GM12873 (cell line): Measurements from ENCODE around the gene PSTK.

Source experiments
- CTCF ChIP-seq: IDR thresholded peaks from 2 replicates; pipeline ENCODE4 v1.5.1; 2012; ENCODE audit warnings: low read depth, mild to moderate bottlenecking, moderate library complexity, low read length, control low read depth; ENCODE audit not compliant: insufficient read depth; ENCODE audit errors: missing control alignments

The PSTK gene

GRCh38 chr10:123021517-123021916 is 41.3 kb downstream of the PSTK start:
- peak; percentile 43 for TF ChIP-seq CTCF

GRCh38 chr10:123024540-123024939 is 44.3 kb downstream of the PSTK start:
- no peak for TF ChIP-seq CTCF

- no peak for TF ChIP-seq CTCF
These were observed 46.1 kb downstream of the PSTK start for GRCh38 chr10:123026302-123026701.

- TF ChIP-seq CTCF, result no peak
These were observed 47.7 kb downstream of the PSTK start for GRCh38 chr10:123027861-123028260.

- TF ChIP-seq CTCF, result no peak
These were observed 50.9 kb downstream of the PSTK start for GRCh38 chr10:123031124-123031523.

GRCh38 chr10:123034332-123034731 is 54.1 kb downstream of the PSTK start:
- no peak for TF ChIP-seq CTCF

GRCh38 chr10:123035467-123036086 is 55.4 kb downstream of the PSTK start:
- TF ChIP-seq CTCF, result no peak
